GM23338 (cell line): ENCODE results near the gene NCR1. TPM values are rescaled to one million over a fixed set of nuclear protein-coding genes. Genes with fewer than 3 reads are reported as not detected.

ENCODE experiments used
- ATAC-seq: fragments of 200-7000 bp; cut with Tn5 transposase; 3 replicates; pipeline ENCODE4 v1.9.1; 2020
- DNase-seq: peaks from one replicate; pipeline ENCODE4 v3.0.0-alpha.2; 2015; ENCODE audit warnings: low spot score
- H2AFZ ChIP-seq: fragments of 200-600 bp; sonication (generic); 2 replicates; pipeline ENCODE4 v1.8.0; 2016; ENCODE audit warnings: antibody characterized with exemption, mild to moderate bottlenecking, moderate library complexity
- H3F3A ChIP-seq: fragments of 200-600 bp; sonication (generic); replicated peaks from 2 replicates; pipeline ENCODE4 v1.8.0; 2017; ENCODE audit warnings: antibody characterized with exemption, mixed run types, low read depth
- H3K27ac ChIP-seq: fragments of 200-600 bp; sonication (generic); 2 replicates; pipeline ENCODE4 v1.6.1; 2016; ENCODE audit warnings: low read depth
- H3K27me3 ChIP-seq: fragments of 200-600 bp; sonication (generic); 2 replicates; pipeline ENCODE4 v1.8.0; 2016; ENCODE audit warnings: mild to moderate bottlenecking, mixed run types, moderate library complexity; ENCODE audit not compliant: insufficient read depth
- H3K36me3 ChIP-seq: fragments of 200-600 bp; sonication (generic); 2 replicates; pipeline ENCODE4 v1.8.0; 2016; ENCODE audit warnings: mild to moderate bottlenecking; ENCODE audit not compliant: insufficient read depth
- H3K4me1 ChIP-seq: fragments of 200-600 bp; sonication (generic); 2 replicates; pipeline ENCODE4 v1.8.0; 2016; ENCODE audit warnings: mild to moderate bottlenecking, moderate library complexity; ENCODE audit not compliant: insufficient read depth
- H3K4me2 ChIP-seq: fragments of 200-600 bp; sonication (generic); 2 replicates; pipeline ENCODE4 v1.7.1; 2017; ENCODE audit warnings: mixed run types
- H3K4me3 ChIP-seq: fragments of 200-600 bp; sonication (generic); 2 replicates; pipeline ENCODE4 v1.6.1; 2016; ENCODE audit warnings: mixed run types
- H3K79me2 ChIP-seq: fragments of 200-600 bp; sonication (generic); replicated peaks from 2 replicates; pipeline ENCODE4 v1.8.0; 2017; ENCODE audit warnings: mild to moderate bottlenecking; ENCODE audit not compliant: insufficient read depth
- H3K9me2 ChIP-seq: fragments of 200-600 bp; sonication (generic); 2 replicates; pipeline ENCODE4 v1.8.0; 2017; ENCODE audit not compliant: insufficient read depth
- H4K20me1 ChIP-seq: fragments of 200-600 bp; sonication (generic); replicated peaks from 2 replicates; pipeline ENCODE4 v1.8.0; 2017; ENCODE audit warnings: mild to moderate bottlenecking; ENCODE audit not compliant: insufficient read depth
- H3K27ac Mint-ChIP-seq: 2 replicates; pipeline ENCODE4 v1.8.0; 2020; ENCODE audit warnings: inconsistent platforms, mild to moderate bottlenecking, moderate library complexity, mixed read lengths
- H3K27me3 Mint-ChIP-seq: 3 replicates; pipeline ENCODE4 v1.8.0; 2022; ENCODE audit warnings: low read depth, mild to moderate bottlenecking, moderate library complexity, mixed read lengths, inconsistent platforms; ENCODE audit not compliant: insufficient read depth, poor library complexity
- H3K36me3 Mint-ChIP-seq: 3 replicates; pipeline ENCODE4 v1.8.0; 2021; ENCODE audit warnings: low read depth, mild to moderate bottlenecking, inconsistent platforms, moderate library complexity, mixed read lengths
- H3K4me1 Mint-ChIP-seq: 3 replicates; pipeline ENCODE4 v1.8.0; 2020; ENCODE audit warnings: mild to moderate bottlenecking, inconsistent platforms, mixed read lengths
- H3K4me3 Mint-ChIP-seq: 3 replicates; pipeline ENCODE4 v1.8.0; 2021; ENCODE audit warnings: moderate library complexity, mild to moderate bottlenecking, inconsistent platforms, mixed read lengths
- H3K9me3 Mint-ChIP-seq: 3 replicates; pipeline ENCODE4 v1.8.0; 2020; ENCODE audit warnings: moderate library complexity, mild to moderate bottlenecking, inconsistent platforms, mixed read lengths
- CREB1 ChIP-seq: fragments of 250-450 bp; sonication (Bioruptor Pico); IDR thresholded peaks from 2 replicates; pipeline ENCODE4 v1.5.0; 2020; ENCODE audit warnings: low read depth, mild to moderate bottlenecking, moderate library complexity
- CTCF ChIP-seq, 2 experiments: fragments of 200-600 bp in 1 of 2; sonication (generic) in 1 of 2; conservative IDR thresholded peaks; 2 replicates each; pipeline versions ENCODE4 v1.5.1 to v1.6.1; 2016 to 2017; ENCODE audit warnings: antibody characterized with exemption in 2 of 2, low read depth in 2 of 2, mild to moderate bottlenecking in 2 of 2, moderate library complexity in 1 of 2
- EZH2 ChIP-seq: fragments of 200-600 bp; sonication (generic); IDR thresholded peaks from one replicate; pipeline ENCODE4 v1.8.0; 2017; ENCODE audit warnings: antibody characterized with exemption, mild to moderate bottlenecking, low read depth; ENCODE audit not compliant: unreplicated experiment
- EZH2phosphoT487 ChIP-seq: fragments of 200-600 bp; sonication (generic); IDR thresholded peaks from one replicate; pipeline ENCODE4 v1.8.1; 2018; ENCODE audit warnings: antibody characterized with exemption; ENCODE audit not compliant: unreplicated experiment
- JUNB ChIP-seq: IDR thresholded peaks from one replicate; pipeline ENCODE4 v1.6.1; 2016; ENCODE audit warnings: antibody characterized with exemption; ENCODE audit not compliant: unreplicated experiment
- NANOG ChIP-seq: IDR thresholded peaks from 2 replicates; pipeline ENCODE4 v1.6.1; 2016; ENCODE audit warnings: antibody characterized with exemption, borderline replicate concordance
- POLR2AphosphoS5 ChIP-seq: IDR thresholded peaks from 2 replicates; pipeline ENCODE4 v1.6.1; 2016; ENCODE audit warnings: antibody characterized with exemption, low read depth
- REST ChIP-seq: IDR thresholded peaks from one replicate; pipeline ENCODE4 v1.6.1; 2018; ENCODE audit warnings: antibody characterized with exemption; ENCODE audit not compliant: unreplicated experiment
- STAT1 ChIP-seq: IDR thresholded peaks from one replicate; pipeline ENCODE4 v1.6.1; 2016; ENCODE audit warnings: antibody characterized with exemption; ENCODE audit not compliant: unreplicated experiment
- ZNF114 ChIP-seq: fragments of 250-450 bp; sonication (Bioruptor Pico); IDR thresholded peaks from 2 replicates; pipeline ENCODE4 v1.5.0; 2020; ENCODE audit warnings: mild to moderate bottlenecking, moderate library complexity
- ZNF331 ChIP-seq: fragments of 250-450 bp; sonication (Bioruptor Pico); IDR thresholded peaks from 2 replicates; pipeline ENCODE4 v1.5.0; 2020; ENCODE audit warnings: low read depth, mild to moderate bottlenecking, moderate library complexity
- ZNF462 ChIP-seq: fragments of 250-450 bp; sonication (Bioruptor Pico); IDR thresholded peaks from 2 replicates; pipeline ENCODE4 v1.5.0; 2020; ENCODE audit warnings: mild to moderate bottlenecking, moderate library complexity
- polyA plus RNA-seq: library from polyadenylated mRNA; unstranded; fragments of >200 nt; fragmentation: Nextera tagmentation; extraction: Ambion mirVana; gene quantifications from 2 replicates; pipeline ENCODE4 v1.2.1, GENCODE V29; 2016
- total RNA-seq: library from RNA; depleted of rRNA; stranded (reverse); fragments of >200 nt; shearing (Covaris generic); gene quantifications from 2 replicates; pipeline ENCODE4 v1.2.3, GENCODE V29; 2014
- TF ChIP-seq, protein P1 (sequence below): IDR thresholded peaks from 2 replicates; pipeline ENCODE4 v1.6.1; 2016; ENCODE audit warnings: antibody characterized with exemption

NCR1 gene
- total and polyA plus RNA-seq, 2 experiments from 2014 or later, result 1.8 to 2.0 TPM

- Histone ChIP-seq H3K4me2 (no peak overlapping the region), H3K79me2 (no peaks in the 10 kb centered on the region), H2AFZ (no peak overlapping the region), H3K27me3 (no peaks in the 10 kb centered on the region), H3K9me2 (no peaks in the 10 kb centered on the region), H3F3A (no peaks in the 10 kb centered on the region), H3K4me1 (0 out of 2 replicates have a peak, but pooled peaks cover 3% of the 10 kb centered on the region), H3K27ac (no peak overlapping the region), H4K20me1 (no peaks in the 10 kb centered on the region), H3K36me3 (no peaks in the 10 kb centered on the region), H3K4me3 (no peak overlapping the region)
- ATAC-seq (no peak), DNase-seq (no peak)
- Mint-ChIP-seq H3K9me3 (peaks cover 23% of the 10 kb centered on the region; the same call in 2 of the 3 replicates), H3K36me3 (no peaks in the 10 kb centered on the region; the same call in 1 of the 3 replicates), H3K4me3 (no peak overlapping the region), H3K27ac (no peak overlapping the region), H3K4me1 (peaks cover 2% of the 10 kb centered on the region; the same call in 2 of the 3 replicates), H3K27me3 (no peaks in the 10 kb centered on the region)
- TF ChIP-seq ZNF331 (CRISPR knock-in tag) (no peak), REST (no peak), NANOG (no peak), EZH2phosphoT487 (no peak), CTCF (conservative IDR thresholded peaks at IDR 0.05; ENCODE audit: low read depth in 2 of 2) (no peak), STAT1 (no peak), ZNF462 (CRISPR knock-in tag) (no peak), POLR2AphosphoS5 (no peak), CREB1 (CRISPR knock-in tag) (no peak), JUNB (no peak), EZH2 (no peak), ZNF114 (CRISPR knock-in tag) (no peak)
- TF ChIP-seq, protein P1, sequence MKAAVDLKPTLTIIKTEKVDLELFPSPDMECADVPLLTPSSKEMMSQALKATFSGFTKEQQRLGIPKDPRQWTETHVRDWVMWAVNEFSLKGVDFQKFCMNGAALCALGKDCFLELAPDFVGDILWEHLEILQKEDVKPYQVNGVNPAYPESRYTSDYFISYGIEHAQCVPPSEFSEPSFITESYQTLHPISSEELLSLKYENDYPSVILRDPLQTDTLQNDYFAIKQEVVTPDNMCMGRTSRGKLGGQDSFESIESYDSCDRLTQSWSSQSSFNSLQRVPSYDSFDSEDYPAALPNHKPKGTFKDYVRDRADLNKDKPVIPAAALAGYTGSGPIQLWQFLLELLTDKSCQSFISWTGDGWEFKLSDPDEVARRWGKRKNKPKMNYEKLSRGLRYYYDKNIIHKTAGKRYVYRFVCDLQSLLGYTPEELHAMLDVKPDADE, result no peak
Measured at GRCh38 chr19:54938906-54939305, 33.0 kb downstream of the NCR1 start.
